IPS-18a (cell line): Measurements from ENCODE around the gene CEP72.
"Not testable (repeated sequence)": the region's sequence is repeated elsewhere in the genome, so short reads cannot be mapped to it uniquely, and the experiment has no call there.

Experiments used
- H3K27ac ChIP-seq: one replicate; pipeline ENCODE4 v1.5.1; 2013; ENCODE audit warnings: low read length
- H3K27me3 ChIP-seq: one replicate; pipeline ENCODE4 v1.6.1; 2013; ENCODE audit warnings: mild to moderate bottlenecking, low read length; ENCODE audit not compliant: control insufficient read depth, insufficient read depth
- H3K36me3 ChIP-seq: one replicate; pipeline ENCODE4 v1.6.1; 2013; ENCODE audit warnings: low read depth, low read length; ENCODE audit not compliant: control insufficient read depth
- H3K4me1 ChIP-seq: one replicate; pipeline ENCODE4 v1.6.1; 2013; ENCODE audit warnings: low read depth, low read length; ENCODE audit not compliant: control insufficient read depth
- H3K4me3 ChIP-seq: one replicate; pipeline ENCODE4 v1.5.1; 2013; ENCODE audit warnings: low read length
- H3K9ac ChIP-seq: one replicate; pipeline ENCODE4 v1.6.1; 2013; ENCODE audit warnings: mild to moderate bottlenecking, low read length, moderate library complexity
- H3K9me3 ChIP-seq: one replicate; pipeline ENCODE4 v1.6.1; 2013; ENCODE audit warnings: low read depth, low read length; ENCODE audit not compliant: control insufficient read depth

Gene CEP72

DNA sequence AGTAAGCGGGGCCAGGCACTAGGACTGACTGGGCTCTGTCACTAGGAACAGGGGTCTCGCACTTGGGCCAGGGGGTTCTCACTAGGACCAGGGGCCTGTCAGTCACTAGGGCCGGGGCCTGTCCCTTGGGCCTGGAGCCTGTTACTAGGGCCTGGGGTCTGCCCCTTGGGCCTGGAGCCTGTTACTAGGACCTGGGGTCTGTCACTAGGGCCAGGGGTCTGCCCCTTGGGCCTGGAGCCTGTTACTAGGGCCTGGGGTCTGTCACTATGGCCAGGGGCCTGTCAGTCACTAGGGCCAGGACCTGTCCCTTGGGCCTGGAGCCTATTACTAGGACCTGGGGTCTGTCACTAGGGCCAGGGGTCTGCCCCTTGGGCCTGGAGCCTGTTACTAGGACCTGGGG, 70.1 kb downstream of the CEP72 start:
- not testable (repeated sequence) for H3K27ac ChIP-seq, H3K36me3 ChIP-seq, H3K4me3 ChIP-seq, H3K27me3 ChIP-seq, H3K4me1 ChIP-seq, H3K9ac ChIP-seq, H3K9me3 ChIP-seq

DNA sequence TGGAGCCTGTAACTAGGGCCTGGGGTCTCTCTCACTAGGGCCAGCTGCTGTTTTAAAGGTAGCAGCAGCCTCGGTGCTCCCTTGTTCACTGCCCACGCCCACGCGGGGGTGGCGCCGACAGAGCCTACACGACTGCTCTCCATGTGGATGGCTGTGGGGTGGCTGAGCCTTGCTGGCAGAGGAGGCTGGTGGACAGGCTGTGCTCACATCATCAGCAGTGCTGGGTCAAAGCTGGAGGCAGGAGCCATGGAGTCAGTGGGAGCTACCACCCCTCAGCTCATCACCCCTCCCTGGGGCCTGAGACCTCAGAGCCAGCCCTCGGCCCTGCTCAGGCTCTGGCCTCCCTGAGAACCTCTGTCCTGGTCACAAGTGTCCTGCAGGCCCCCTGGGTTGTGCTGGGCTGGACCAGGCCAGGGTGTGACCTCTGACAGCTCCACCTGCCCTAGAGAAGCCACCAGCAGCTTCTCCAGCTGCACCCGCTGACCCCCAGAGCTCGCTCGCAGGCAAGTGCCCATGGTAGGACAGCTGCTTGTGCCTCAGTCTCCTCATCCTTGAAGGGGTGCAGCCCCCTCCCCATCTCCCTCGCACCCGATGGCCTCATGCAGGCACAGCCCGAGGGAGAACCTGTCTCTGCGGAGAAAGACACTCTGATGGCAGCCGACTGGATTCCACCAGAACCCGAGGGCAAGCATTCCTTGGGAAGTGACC, 70.7 kb downstream of the CEP72 start:
- H3K9ac ChIP-seq, H3K27me3 ChIP-seq, H3K4me3 ChIP-seq, H3K27ac ChIP-seq, H3K4me1 ChIP-seq, H3K9me3 ChIP-seq, H3K36me3 ChIP-seq: not testable (repeated sequence)

GRCh38 chr5:683551-684481, 71.7 kb downstream of the CEP72 start:
- H3K27me3 ChIP-seq, result no peaks in the 10 kb centered on the region

DNA sequence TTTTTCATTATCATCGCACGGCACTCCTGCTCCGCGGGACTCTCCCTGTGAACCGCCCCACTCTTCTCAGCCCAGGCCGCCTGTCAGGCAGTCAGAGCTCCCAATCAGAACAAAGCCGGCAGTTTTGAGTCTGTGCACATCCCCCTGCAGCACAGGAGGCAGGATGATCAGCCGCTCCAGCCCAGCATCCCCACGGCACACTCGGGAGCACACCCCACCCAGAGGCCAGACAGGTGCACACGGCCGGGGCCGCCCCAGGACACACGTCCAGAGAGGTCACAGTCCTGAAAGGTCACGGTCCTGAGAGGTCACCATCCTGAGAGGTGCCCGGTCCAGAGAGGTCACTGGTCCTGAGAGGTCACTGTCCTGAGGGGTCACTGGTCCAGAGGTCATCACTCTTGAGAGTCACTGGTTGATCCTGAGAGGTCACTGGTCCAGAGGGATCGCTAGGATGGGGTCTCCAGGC, 72.6 kb downstream of the CEP72 start:
- H3K36me3 ChIP-seq, result no peaks in the 10 kb centered on the region
- H3K9ac ChIP-seq, result no peak overlapping the region
- no peak overlapping the region for H3K4me3 ChIP-seq
- H3K27me3 ChIP-seq, result no peaks in the 10 kb centered on the region
- H3K27ac ChIP-seq, result no peak overlapping the region
- no peaks in the 10 kb centered on the region for H3K4me1 ChIP-seq
- H3K9me3 ChIP-seq, result no peaks in the 10 kb centered on the region

More at GRCh38 chr5:683551-684481, 71.7 kb downstream of the CEP72 start:
- Histone ChIP-seq H3K4me1 (no peaks in the 10 kb centered on the region), H3K9me3 (no peaks in the 10 kb centered on the region), H3K9ac (no peak overlapping the region), H3K36me3 (no peaks in the 10 kb centered on the region), H3K4me3 (no peak overlapping the region), H3K27ac (no peak overlapping the region)

DNA sequence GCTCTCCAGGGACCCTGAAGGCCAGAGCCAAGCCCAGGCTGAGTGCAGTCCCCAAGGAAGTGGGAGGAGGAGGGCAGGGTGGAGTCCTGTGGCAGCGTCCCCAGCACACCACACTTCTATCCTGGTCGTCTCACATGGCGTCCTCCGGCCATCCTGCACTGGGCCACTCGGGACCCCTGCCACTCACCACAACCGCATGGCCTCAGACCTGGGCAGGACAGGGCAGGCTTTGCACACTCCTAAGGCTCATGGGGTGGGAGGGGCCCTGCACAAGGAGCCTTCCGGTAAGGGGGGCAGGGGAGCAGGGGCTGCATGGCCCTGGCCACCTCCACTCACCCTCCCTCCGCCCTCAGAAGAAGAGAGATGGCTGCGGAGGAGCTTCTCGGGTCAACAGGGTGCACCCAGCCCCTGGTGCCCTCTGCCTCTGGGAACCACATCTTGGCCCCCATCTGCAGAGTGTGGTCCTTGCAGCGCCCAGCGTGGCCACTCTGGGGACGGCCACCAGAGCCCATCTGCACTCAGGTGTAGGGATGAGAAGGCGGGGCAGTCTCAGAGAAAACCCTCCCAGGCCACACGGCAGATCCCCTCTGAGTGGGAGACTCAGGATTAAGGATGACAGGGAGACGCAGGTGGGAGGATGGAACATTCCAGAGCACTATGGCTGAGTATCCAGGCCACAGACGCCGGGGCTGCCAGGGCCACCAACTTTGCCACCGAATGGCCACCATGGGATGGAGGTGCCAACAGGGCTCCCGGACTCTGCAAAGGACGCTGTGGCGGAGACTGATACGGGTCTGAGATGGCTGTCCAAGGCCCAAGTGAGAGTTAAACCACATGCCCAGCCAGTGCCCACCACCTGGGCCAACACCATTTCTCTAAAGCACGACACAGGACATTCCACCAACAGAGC, 73.4 kb downstream of the CEP72 start:
- no peak overlapping the region for H3K9ac ChIP-seq
- no peaks in the 10 kb centered on the region for H3K9me3 ChIP-seq
- H3K27ac ChIP-seq, result no peak overlapping the region
- no peak overlapping the region for H3K4me3 ChIP-seq
- H3K36me3 ChIP-seq, result no peaks in the 10 kb centered on the region
- H3K27me3 ChIP-seq, result no peaks in the 10 kb centered on the region
- no peaks in the 10 kb centered on the region for H3K4me1 ChIP-seq

DNA sequence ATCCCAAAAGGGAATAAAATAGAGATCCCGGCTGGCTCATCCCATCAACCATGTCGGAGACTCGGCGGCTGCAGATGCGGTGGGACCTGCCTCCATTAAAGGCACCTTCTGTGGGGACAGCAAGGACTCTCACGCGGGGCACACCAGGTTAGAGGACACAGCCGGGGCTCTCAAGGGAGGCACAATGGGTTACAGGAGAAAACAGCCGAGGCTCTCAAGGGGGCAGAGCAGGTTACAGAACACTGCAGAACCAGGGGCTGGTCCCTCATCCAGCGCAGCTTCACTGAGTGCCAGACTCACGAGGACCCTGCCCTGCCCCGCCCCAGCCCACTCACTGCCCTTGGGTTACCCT, 74.0 kb downstream of the CEP72 start:
- not testable (repeated sequence) for H3K27me3 ChIP-seq, H3K36me3 ChIP-seq, H3K9ac ChIP-seq, H3K27ac ChIP-seq, H3K9me3 ChIP-seq, H3K4me3 ChIP-seq, H3K4me1 ChIP-seq

DNA sequence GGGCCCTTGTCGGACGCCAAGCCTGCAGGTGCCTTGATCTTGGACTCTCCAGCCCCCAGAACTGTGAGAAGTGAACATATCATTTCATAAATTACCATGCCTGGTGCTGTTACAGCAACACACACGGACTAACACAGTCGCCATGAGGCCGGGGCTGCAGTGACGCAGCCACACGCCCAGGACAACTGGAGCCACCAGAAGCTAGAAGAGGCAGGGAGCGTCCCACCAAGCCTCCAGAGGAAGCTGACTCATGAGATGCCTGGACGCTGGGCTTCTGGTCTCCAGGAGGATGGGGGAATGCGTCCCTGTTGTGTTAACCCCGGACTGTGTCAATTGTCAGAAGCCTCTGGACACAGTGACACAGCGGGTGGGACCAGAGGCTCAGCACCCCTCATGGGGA, 74.8 kb downstream of the CEP72 start:
- not testable (repeated sequence) for H3K9ac ChIP-seq, H3K27me3 ChIP-seq, H3K27ac ChIP-seq, H3K9me3 ChIP-seq, H3K36me3 ChIP-seq, H3K4me1 ChIP-seq, H3K4me3 ChIP-seq

DNA sequence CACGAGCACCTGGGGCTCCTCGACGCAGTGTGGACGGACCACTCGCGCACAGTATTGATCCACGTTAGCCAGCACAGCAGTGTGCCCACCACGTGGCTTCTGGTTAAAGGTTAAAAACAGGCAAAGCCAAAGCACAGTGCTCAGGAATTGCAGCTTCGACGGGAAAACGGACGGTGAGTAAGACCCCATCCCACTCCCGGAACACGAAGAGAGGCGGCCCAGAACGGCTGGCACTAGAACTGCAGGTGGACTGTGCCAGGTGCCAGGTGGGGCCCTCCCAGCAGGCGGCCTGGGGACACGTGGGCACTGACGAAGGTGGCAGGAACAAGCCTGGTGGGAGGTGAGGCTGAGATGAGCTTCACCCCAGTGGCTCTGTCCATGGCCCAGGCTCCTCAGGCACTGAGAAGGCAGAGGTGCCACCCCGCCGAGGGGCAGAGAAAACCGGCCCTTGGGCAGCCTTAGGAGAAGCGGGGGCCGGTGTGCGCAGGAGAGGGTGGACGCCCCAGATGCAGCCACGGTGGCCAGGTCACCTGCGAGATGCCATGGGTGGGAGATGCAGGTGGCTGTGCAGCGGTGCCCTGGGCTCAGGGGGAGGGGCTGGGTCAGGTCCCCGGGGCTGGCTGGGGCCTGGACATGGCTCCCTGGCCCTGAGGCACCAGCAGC, 76.3 kb downstream of the CEP72 start:
- H3K4me3 ChIP-seq, H3K36me3 ChIP-seq, H3K9me3 ChIP-seq, H3K9ac ChIP-seq, H3K4me1 ChIP-seq, H3K27ac ChIP-seq: not testable (repeated sequence)
- peaks cover 14% of the 10 kb centered on the region for H3K27me3 ChIP-seq

DNA sequence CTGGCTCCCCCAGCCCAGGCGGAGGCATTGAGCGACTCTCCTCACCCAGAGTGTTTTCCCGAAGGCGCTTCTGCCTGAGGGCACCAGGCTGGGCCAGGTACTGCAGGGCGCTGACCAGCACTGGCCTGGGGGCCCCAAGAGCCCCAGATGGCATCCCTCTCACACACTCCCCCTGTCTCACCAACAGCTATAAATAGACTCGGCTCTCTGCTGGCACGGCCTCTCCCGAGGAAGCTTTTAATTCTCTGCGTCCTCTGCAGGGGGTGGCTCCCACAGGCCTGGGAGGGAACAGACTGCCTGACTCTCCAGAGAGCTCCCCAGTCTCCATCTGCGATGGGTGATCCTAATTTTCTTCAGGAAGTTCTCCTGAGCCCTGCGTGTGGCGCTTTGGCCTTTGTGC, 78.2 kb downstream of the CEP72 start:
- H3K27me3 ChIP-seq, result peaks cover 18% of the 10 kb centered on the region
- not testable (repeated sequence) for H3K9ac ChIP-seq, H3K27ac ChIP-seq, H3K9me3 ChIP-seq, H3K4me3 ChIP-seq, H3K4me1 ChIP-seq, H3K36me3 ChIP-seq

- peaks cover 18% of the 10 kb centered on the region for H3K27me3 ChIP-seq
- H3K4me1 ChIP-seq, H3K9me3 ChIP-seq, H3K36me3 ChIP-seq, H3K27ac ChIP-seq, H3K4me3 ChIP-seq, H3K9ac ChIP-seq: not testable (repeated sequence)
Observed at GRCh38 chr5:691049-691448, 78.9 kb downstream of the CEP72 start.
